Hindlimb muscle (tissue), 1 donor: Measurements from ENCODE around the gene BCL2L11. TPM values are rescaled to one million over a fixed set of nuclear protein-coding genes. Genes with fewer than 3 reads are reported as not detected.

Experiments used
- DNase-seq: peaks from one replicate; pipeline ENCODE4 v3.0.0-alpha.2; 2013
- polyA plus RNA-seq: library from polyadenylated mRNA; unstranded; fragments of 120-200 nt; gene quantifications from one replicate; pipeline ENCODE4 v1.2.1, GENCODE V29; 2013; ENCODE audit not compliant: insufficient read length

Gene BCL2L11
- polyA plus RNA-seq, 1 donor = 12.6 TPM

- no peak for DNase-seq
Observed at GRCh38 chr2:111196435-111196834, 75.7 kb downstream of the BCL2L11 start.

GRCh38 chr2:111198701-111199100 lies 78.0 kb downstream of the BCL2L11 start:
- DNase-seq = no peak

DNA sequence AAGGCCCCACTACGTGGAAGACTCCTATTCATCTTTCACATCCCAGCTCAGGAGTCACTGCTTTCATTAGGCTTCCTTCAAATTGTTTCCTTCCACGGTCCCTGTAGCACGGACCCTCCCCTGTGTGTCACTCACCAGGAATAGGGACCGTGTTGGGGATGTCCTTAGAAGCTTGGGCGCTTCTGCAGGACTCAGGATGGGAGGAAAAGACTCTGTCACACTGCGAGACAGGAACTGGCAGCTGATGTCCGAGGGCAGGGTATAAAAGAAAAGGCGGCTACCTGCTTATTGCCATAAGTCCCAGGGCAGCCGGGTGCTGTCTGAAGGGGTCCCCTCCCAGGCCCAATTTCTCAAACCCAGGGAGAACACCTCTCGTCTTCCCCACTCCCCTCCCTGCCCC lies 79.1 kb downstream of the BCL2L11 start:
- DNase-seq = no peak

DNA sequence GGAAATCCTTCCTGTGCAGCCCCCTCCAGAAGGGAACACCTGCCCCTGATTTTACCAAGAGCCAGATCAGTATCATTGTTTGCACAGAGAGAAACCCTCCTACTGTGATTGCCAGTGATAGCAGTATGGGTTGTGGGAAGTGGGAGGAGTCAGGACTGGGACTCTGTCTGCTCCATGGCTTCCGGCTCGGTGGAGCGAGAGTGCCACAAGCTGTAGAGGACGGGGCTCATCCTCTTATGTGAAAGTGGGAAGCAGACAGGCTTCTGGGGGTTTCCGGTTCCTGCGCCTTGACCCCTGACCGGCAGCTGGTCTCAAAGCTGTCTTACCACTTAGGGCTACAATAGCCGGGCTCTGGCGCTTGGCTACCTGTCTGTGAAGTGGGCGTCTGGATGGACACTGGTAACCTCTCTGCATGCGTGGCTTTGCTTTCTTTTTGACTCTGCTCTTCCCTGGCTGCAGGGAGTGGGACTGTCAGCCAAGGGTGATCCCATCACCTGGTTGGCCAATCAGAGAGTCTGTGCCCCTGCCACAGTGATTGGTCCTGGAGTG lies 79.7 kb downstream of the BCL2L11 start:
- DNase-seq = no peak

- DNase-seq = no peak
Observed at GRCh38 chr2:111201214-111201613, 80.5 kb downstream of the BCL2L11 start.

DNA sequence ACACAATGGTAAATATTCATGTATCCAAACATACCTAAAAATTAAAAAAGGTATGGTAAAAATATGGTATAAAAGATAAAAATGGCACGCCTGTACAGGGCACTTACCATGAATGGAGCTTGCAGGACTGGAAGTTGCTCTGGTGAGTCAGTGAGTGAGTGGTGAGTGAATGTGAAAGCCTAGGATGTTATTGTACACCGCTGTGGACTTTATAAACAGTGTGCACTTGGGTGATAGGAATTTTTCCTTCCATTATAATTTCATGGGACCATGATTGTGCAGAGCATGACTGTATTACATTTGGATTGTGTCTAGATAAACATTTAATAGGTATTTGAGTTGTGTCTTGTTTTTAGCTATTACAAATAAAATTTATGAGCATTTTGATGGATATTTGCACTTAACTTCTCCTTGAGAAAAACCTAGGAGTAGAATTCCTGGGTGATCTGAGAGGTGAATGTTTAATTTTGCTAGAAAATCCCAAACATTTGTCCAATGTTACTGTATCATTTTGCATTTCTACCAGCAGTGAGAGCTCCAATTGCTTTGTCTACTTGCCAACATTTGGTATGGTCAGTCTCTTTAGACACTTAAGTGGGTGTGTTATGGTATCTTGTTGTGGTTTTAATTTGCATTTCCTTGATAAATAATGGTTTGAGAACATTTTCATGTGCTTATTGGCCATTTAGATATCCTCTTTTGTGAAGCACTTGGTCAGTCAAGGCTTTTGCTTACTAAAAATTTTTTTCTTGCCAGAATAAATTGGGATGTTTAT lies 81.7 kb downstream of the BCL2L11 start:
- no peak for DNase-seq

GRCh38 chr2:111204706-111205105 lies 84.0 kb downstream of the BCL2L11 start:
- no peak for DNase-seq

DNA sequence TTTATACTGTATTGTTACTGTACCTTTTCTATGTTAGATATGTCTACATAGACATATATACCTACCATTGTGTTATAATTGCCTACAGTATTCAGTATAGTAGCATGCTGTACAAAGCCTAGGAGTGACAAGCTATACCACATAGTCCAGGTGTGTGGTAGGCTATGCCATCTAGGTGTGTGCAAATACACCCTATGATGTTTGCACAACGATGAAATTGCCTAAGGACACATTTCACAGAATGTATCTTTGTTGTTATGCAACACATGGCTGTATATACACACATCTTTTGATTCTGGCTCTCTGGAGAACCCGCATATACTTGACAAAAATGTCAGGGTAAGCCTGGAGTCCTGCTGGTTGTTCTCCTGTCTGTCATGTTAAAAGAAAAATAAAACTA lies 85.1 kb downstream of the BCL2L11 start:
- DNase-seq = no peak

DNA sequence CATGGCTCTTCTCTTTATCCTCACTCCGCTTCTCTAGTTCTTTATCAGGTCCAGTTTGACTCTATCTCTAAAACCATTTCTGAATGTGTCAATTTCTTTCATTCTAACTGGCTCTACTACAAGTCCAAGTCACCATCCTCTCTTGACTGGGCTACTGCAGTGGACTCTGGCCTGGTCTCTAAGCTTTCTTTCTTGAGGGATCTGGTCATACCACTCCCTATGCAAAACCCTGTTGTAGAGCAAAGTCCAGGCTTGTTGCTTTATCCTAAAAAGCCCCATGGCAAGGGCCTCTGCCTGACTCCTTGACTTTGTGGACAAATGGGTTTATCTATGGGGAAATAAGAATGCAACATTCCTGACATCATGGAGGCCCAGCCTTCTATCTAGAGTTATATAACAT lies 87.1 kb downstream of the BCL2L11 start:
- DNase-seq = no peak

- DNase-seq = no peak
Observed at GRCh38 chr2:111208639-111209038, 87.9 kb downstream of the BCL2L11 start.

DNA sequence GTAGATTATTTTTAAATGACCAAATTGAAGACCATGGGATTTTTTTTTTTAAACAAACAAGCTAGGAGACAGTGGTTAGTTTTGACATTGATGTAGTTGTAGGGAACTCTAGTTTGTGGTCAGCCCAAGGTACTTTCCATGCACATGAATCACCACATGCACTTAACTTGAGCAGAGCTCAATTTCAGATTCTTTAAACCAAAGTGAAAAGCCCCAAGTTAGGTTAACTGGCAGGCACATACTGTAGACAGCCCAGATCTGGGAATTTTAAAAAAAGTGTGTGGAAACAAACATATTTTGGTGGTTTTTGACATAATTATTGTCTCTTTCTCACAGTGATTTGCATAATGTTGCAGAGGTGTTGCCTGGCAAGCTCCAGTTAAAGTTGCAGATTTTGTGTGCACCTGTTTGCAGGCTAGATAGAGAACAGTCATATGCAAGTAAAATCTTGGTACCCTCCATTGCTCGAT lies 88.4 kb downstream of the BCL2L11 start:
- no peak for DNase-seq

GRCh38 chr2:111210036-111210435 lies 89.3 kb downstream of the BCL2L11 start:
- no peak for DNase-seq

GRCh38 chr2:111213877-111214276 lies 93.2 kb downstream of the BCL2L11 start:
- no peak for DNase-seq

DNA sequence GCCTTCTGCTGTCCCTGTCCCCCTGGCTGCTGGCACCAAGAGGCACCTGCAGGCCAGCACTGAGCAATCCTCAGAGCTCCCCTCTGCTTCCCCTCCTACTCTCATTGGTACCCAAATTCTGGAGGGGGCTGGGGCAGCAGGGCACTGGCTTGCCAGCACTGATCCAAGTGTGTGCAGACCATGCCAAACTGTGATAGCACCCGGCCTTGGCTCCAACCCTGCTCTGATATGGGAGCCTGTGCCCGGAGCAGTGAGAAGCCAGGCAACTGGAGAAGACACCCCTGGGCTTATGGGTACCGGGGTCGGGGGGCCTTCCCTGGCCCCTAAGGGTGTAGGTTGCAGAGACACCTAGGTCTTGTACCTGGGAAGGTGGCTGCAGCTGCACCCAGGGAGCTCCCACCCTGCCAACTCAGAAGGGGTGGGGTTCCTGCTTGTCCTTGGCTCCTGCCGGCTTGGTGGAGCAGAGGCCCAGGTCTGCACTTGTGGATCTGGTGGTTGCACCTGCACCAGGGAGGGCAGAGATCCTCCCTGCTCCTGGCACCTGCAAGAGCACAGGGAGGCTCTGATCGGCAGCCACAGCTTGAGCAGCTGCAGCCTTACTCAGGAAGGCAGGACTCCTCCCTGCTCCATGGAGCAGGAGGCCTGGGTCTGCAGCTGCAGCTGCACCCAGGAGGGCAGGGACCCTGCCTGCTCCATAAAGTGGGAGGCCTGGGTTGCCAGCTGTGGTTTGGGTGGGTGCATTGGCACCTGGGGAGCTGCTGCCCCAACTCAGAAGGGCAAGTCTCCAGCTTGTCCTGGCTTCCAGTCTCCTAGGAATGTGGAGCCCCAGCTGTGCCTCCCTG lies 96.3 kb downstream of the BCL2L11 start:
- DNase-seq = no peak
